A673 (cell line): ENCODE data around the gene NFKBIL1. TPM values are rescaled to one million over a fixed set of nuclear protein-coding genes. Genes with fewer than 3 reads are reported as not detected.

Source experiments
- BruUV-seq: library from RNA; stranded (reverse); fragments of 400-500 nt; replicated peaks from 2 replicates; lab custom pipeline; 2021; lab: Mats Ljungman, UMichigan
- CTCF ChIA-PET: fragments of 300-600 bp; sonication (Branson Sonifier 250); formaldehyde crosslinking; loops from one replicate; lab custom pipeline; 2022; ENCODE audit warnings: antibody characterized with exemption; lab: Charles Lee
- POLR2A ChIA-PET: fragments of 300-600 bp; sonication (Branson Sonifier 250); formaldehyde crosslinking; loops from one replicate; lab custom pipeline; 2022; ENCODE audit warnings: antibody characterized with exemption; ENCODE audit not compliant: low non-redundant PET; lab: Charles Lee
- DNase-seq: peaks from one replicate; pipeline ENCODE4 v3.0.0-alpha.2; 2015; ENCODE audit warnings: low spot score
- H3K27ac ChIP-seq: fragments of 200-600 bp; sonication (generic); 2 replicates; pipeline ENCODE4 v1.5.1; 2016; ENCODE audit warnings: mixed run types, low read depth, mild to moderate bottlenecking, mixed read lengths, antibody characterized with exemption, low read length; ENCODE audit not compliant: poor library complexity, severe bottlenecking
- H3K27me3 ChIP-seq: fragments of 200-600 bp; sonication (generic); replicated peaks from 2 replicates; pipeline ENCODE4 v1.6.1; 2017; ENCODE audit warnings: mixed run types, low read depth, mild to moderate bottlenecking, mixed read lengths, antibody characterized with exemption, low read length; ENCODE audit not compliant: insufficient read depth, poor library complexity
- H3K36me3 ChIP-seq: fragments of 200-600 bp; sonication (generic); 2 replicates; pipeline ENCODE4 v1.6.1; 2016; ENCODE audit warnings: mixed run types, mild to moderate bottlenecking, mixed read lengths, antibody characterized with exemption, low read length; ENCODE audit not compliant: insufficient read depth, poor library complexity, severe bottlenecking
- H3K4me1 ChIP-seq: fragments of 200-600 bp; sonication (generic); 2 replicates; pipeline ENCODE4 v1.6.1; 2017; ENCODE audit warnings: mixed run types, mild to moderate bottlenecking, mixed read lengths, antibody characterized with exemption, low read length; ENCODE audit not compliant: insufficient read depth, poor library complexity, severe bottlenecking
- H3K4me3 ChIP-seq: fragments of 200-600 bp; sonication (generic); 2 replicates; pipeline ENCODE4 v1.5.1; 2016; ENCODE audit warnings: low read depth, mixed run types, mild to moderate bottlenecking, mixed read lengths, low read length; ENCODE audit not compliant: poor library complexity, severe bottlenecking
- H3K9me3 ChIP-seq: fragments of 200-600 bp; sonication (generic); 2 replicates; pipeline ENCODE4 v1.6.1; 2016; ENCODE audit warnings: mixed run types, low read depth, mild to moderate bottlenecking, mixed read lengths, antibody characterized with exemption, low read length; ENCODE audit not compliant: poor library complexity, severe bottlenecking
- CTCF ChIP-seq: fragments of 300-800, 200-600 bp; sonication (generic); conservative IDR thresholded peaks from 2 replicates; pipeline ENCODE4 v1.5.1; 2017; ENCODE audit warnings: low read depth, mild to moderate bottlenecking, antibody characterized with exemption, low read length, moderate library complexity, mixed read lengths
- EZH2 ChIP-seq: fragments of 200-600 bp; sonication (generic); IDR thresholded peaks from 2 replicates; pipeline ENCODE4 v1.6.1; 2017; ENCODE audit warnings: borderline replicate concordance, low read depth, mild to moderate bottlenecking, mixed read lengths, antibody characterized with exemption, low read length; ENCODE audit not compliant: poor library complexity, severe bottlenecking
- intact Hi-C: fragments of 100-400 bp; cut with micrococcal nuclease; formaldehyde crosslinking; loops from one replicate; pipeline ENCODE4 v1.10.0; 2022; ENCODE audit not compliant: unreplicated experiment
- total RNA-seq: library from RNA; stranded (reverse); gene quantifications from 2 replicates; pipeline ENCODE4 v1.2.3, GENCODE V29; 2021

NFKBIL1 gene
- total RNA-seq, 1 experiment from 2014 or later: 15.7 TPM

DNA sequence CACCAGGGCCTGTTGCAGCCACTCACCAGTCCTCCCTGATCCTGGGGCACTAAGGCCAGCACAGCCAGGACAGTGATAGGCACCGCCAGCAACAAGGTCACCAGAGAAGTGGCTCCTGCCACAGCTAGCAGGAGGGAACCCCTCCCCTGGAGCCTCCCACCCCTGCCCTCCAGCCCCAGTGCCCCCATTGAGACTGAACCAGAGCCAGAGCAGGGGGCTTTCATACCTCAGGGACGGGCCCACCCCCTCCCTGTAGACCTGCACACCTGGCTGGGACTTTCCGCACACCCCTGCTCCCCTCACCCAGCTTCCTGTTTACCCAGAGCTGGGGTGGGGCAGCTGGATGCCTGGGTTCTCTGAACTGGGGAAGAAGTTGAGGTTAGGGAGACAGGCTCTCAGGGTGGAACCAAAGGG is 34.8 kb downstream of the NFKBIL1 start, which contains the start of gene LTB:
Gene LTB (minus strand): TSS at position 195 of the 414 bp plus-strand sequence. CDS start 7 bp downstream, at position 188.
- TF ChIP-seq CTCF: no peak
- TF ChIP-seq EZH2: no peak
- Histone ChIP-seq H3K27ac (peak within 1 kb of the TSS; percentile 56), H3K9me3 (no peaks in the 10 kb centered on the region), H3K4me3 (peak within 1 kb of the TSS; percentile 78), H3K36me3 (no peaks in the 10 kb centered on the region), H3K27me3 (no peaks in the 10 kb centered on the region), H3K4me1 (peaks cover 4% of the 10 kb centered on the region)
- no peak for DNase-seq
- ChIA-PET CTCF (no interaction called here), POLR2A (interaction anchor here (0.6 kb wide), 1 partner anchor 63 kb away, joined by 3 read pairs; no protein-coding TSS in a partner anchor)
- intact Hi-C loops: loop anchor here (2.0 kb wide), 1 partner anchor 15 kb away; no protein-coding TSS in a partner anchor
- BruUV-seq: no TSS peak

DNA sequence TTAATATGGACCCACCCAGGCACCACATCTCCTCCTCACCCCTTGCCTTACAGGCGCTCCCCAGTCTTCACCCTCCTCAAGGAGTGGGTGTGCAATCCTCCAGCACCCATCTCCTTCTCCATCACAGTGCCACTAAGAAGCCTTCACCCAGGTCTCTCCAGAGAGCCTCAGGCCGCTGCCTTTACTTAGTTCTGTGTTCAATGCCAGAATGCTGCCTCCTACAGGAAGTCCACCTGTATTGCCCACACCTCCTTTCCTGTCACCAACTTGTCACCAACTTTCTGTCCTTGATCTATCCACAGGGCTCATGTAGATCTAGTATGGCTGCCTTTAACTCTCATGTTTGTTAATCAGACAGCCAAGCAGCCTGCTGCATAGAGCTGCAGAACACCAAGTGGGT is 38.1 kb downstream of the NFKBIL1 start:
- TF ChIP-seq CTCF (peak; percentile 53), EZH2 (no peak)
- intact Hi-C loops: no loop called here
- ChIA-PET POLR2A (no interaction called here), CTCF (no interaction called here)
- Histone ChIP-seq H3K9me3 (no peaks in the 10 kb centered on the region), H3K4me3 (no peak overlapping the region), H3K27me3 (no peaks in the 10 kb centered on the region), H3K4me1 (peaks cover 4% of the 10 kb centered on the region), H3K27ac (no peak overlapping the region), H3K36me3 (no peaks in the 10 kb centered on the region)
- DNase-seq: peak; percentile 42
- no TSS peak for BruUV-seq

DNA sequence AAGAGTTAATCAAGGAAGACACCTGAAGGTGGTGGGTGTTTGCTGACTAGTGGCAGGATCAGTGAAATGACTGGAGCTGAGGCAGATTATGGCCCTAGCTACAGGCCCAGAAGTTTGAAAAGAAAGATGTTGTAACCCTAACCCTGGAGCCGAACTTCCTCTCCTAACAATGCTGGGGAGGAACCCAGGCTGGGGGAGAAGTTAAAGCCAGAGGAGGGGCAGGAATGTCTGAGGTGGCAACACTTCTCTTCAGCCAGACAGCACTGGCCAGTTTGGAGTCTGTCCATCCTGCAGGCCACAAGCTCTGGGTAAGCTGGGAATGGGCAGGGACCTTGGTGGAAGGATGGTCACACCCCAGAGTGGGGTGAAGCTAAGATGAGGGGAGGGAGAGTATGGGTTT is 38.6 kb downstream of the NFKBIL1 start, which contains the start of gene LST1:
Gene LST1 (plus strand): TSS at position 270 of the 400 bp plus-strand sequence. CDS start 1,023 bp downstream, outside the sequence.
- H3K27ac ChIP-seq: no peak within 1 kb of the TSS
- no peaks in the 10 kb centered on the region for H3K9me3 ChIP-seq
- H3K36me3 ChIP-seq: no peaks in the 10 kb centered on the region
- H3K4me1 ChIP-seq: peaks cover 4% of the 10 kb centered on the region
- POLR2A ChIA-PET: no interaction called here
- no peaks in the 10 kb centered on the region for H3K27me3 ChIP-seq
- BruUV-seq: no TSS peak
- no peak within 1 kb of the TSS for H3K4me3 ChIP-seq
- no peak for DNase-seq
- CTCF ChIA-PET: interaction anchor here (1.2 kb wide), 1 partner anchor 12 kb away, joined by 6 read pairs; no protein-coding TSS in a partner anchor
- TF ChIP-seq EZH2: no peak
- TF ChIP-seq CTCF: no peak
- intact Hi-C loops: no loop called here
